Mammary epithelial cell (primary cell): ENCODE measurements around the gene GPRC5D.

Source experiments
- EZH2 ChIP-seq: IDR thresholded peaks from 2 replicates; pipeline ENCODE4 v1.6.1; 2012; ENCODE audit warnings: low read length, inconsistent platforms, borderline replicate concordance
- TF ChIP-seq, protein P1 (sequence below), 2 donors: IDR thresholded peaks in 1 of 2; conservative IDR thresholded peaks in 1 of 2; 2 replicates each; pipeline ENCODE4 v1.5.1; 2011 to 2012; ENCODE audit warnings: inconsistent platforms in 2 of 2, low read length in 2 of 2, mild to moderate bottlenecking in 2 of 2, control low read depth in 1 of 2, low read depth in 1 of 2; ENCODE audit not compliant: insufficient read depth in 1 of 2; ENCODE audit errors: extremely low read depth in 1 of 2

DNA sequence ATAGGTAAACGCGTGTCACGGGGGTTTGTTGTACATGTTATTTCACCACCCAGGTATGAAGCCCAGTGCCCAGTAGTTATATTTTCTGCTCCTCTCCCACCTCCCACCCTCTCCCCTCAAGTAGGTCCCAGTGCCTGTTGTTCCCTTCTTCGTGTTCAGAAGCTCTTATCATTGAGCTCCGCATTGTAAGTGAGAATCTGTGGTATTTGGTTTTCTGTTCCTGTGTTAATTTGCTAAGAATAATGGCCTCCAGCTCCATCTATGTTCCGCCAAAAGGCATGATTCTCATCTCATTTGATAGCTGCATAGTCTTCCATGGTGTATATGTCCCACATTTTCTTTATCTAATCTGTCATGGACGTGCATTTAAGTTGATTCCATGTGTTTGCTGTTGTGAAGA, 6.9 kb upstream of the GPRC5D start:
- TF ChIP-seq, protein P1, sequence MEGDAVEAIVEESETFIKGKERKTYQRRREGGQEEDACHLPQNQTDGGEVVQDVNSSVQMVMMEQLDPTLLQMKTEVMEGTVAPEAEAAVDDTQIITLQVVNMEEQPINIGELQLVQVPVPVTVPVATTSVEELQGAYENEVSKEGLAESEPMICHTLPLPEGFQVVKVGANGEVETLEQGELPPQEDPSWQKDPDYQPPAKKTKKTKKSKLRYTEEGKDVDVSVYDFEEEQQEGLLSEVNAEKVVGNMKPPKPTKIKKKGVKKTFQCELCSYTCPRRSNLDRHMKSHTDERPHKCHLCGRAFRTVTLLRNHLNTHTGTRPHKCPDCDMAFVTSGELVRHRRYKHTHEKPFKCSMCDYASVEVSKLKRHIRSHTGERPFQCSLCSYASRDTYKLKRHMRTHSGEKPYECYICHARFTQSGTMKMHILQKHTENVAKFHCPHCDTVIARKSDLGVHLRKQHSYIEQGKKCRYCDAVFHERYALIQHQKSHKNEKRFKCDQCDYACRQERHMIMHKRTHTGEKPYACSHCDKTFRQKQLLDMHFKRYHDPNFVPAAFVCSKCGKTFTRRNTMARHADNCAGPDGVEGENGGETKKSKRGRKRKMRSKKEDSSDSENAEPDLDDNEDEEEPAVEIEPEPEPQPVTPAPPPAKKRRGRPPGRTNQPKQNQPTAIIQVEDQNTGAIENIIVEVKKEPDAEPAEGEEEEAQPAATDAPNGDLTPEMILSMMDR (conservative IDR thresholded peaks at IDR 0.05 in 1 of 2, IDR thresholded peaks at IDR 0.05 in 1 of 2; ENCODE audit: extremely low read depth in 1 of 2, insufficient read depth in 1 of 2, low read depth in 1 of 2, low read length in 2 of 2), result no peak
- no peak for TF ChIP-seq EZH2
